Osteocyte (in vitro differentiated cells): ENCODE results near the gene ZNF430. TPM values are rescaled to one million over a fixed set of nuclear protein-coding genes. Genes with fewer than 3 reads are reported as not detected.

Experiments
- DNase-seq: peaks from one replicate; pipeline ENCODE4 v3.0.0; 2021; ENCODE audit warnings: mixed read lengths; ENCODE audit not compliant: unreplicated experiment; ENCODE audit errors: extremely low spot score
- H3K27ac Mint-ChIP-seq: one replicate; pipeline ENCODE4 v1.8.0; 2021; ENCODE audit warnings: mild to moderate bottlenecking, mixed read lengths; ENCODE audit not compliant: unreplicated experiment
- H3K27me3 Mint-ChIP-seq: one replicate; pipeline ENCODE4 v1.8.0; 2021; ENCODE audit warnings: mixed read lengths; ENCODE audit not compliant: unreplicated experiment
- H3K36me3 Mint-ChIP-seq: one replicate; pipeline ENCODE4 v1.8.0; 2021; ENCODE audit warnings: mixed read lengths; ENCODE audit not compliant: unreplicated experiment
- H3K4me1 Mint-ChIP-seq: one replicate; pipeline ENCODE4 v1.8.0; 2021; ENCODE audit warnings: mixed read lengths; ENCODE audit not compliant: unreplicated experiment
- H3K4me3 Mint-ChIP-seq: one replicate; pipeline ENCODE4 v1.8.0; 2021; ENCODE audit warnings: mild to moderate bottlenecking, moderate library complexity, mixed read lengths; ENCODE audit not compliant: unreplicated experiment
- H3K9me3 Mint-ChIP-seq: one replicate; pipeline ENCODE4 v1.8.0; 2021; ENCODE audit warnings: mixed read lengths; ENCODE audit not compliant: unreplicated experiment
- total RNA-seq: library from RNA; stranded (reverse); gene quantifications from 2 replicates; pipeline ENCODE4 v1.2.1, GENCODE V29; 2021
- TF ChIP-seq, protein P1 (sequence below): fragments of 200-600 bp; sonication (generic); IDR thresholded peaks from 2 replicates; pipeline ENCODE4 v1.5.0; 2021; ENCODE audit warnings: antibody characterized with exemption, mild to moderate bottlenecking, moderate library complexity

The ZNF430 gene
- total RNA-seq, 1 donor from 2014 or later: 13.3 TPM

- Mint-ChIP-seq H3K9me3 (peaks cover 26% of the 10 kb centered on the region), H3K27ac (no peak overlapping the region), H3K4me1 (no peaks in the 10 kb centered on the region), H3K27me3 (no peaks in the 10 kb centered on the region), H3K4me3 (no peak overlapping the region), H3K36me3 (peaks cover 49% of the 10 kb centered on the region)
- TF ChIP-seq, protein P1, sequence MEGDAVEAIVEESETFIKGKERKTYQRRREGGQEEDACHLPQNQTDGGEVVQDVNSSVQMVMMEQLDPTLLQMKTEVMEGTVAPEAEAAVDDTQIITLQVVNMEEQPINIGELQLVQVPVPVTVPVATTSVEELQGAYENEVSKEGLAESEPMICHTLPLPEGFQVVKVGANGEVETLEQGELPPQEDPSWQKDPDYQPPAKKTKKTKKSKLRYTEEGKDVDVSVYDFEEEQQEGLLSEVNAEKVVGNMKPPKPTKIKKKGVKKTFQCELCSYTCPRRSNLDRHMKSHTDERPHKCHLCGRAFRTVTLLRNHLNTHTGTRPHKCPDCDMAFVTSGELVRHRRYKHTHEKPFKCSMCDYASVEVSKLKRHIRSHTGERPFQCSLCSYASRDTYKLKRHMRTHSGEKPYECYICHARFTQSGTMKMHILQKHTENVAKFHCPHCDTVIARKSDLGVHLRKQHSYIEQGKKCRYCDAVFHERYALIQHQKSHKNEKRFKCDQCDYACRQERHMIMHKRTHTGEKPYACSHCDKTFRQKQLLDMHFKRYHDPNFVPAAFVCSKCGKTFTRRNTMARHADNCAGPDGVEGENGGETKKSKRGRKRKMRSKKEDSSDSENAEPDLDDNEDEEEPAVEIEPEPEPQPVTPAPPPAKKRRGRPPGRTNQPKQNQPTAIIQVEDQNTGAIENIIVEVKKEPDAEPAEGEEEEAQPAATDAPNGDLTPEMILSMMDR: no peak
- no peak for DNase-seq
Measured at GRCh38 chr19:21052902-21053301, 32.4 kb downstream of the ZNF430 start.

DNA sequence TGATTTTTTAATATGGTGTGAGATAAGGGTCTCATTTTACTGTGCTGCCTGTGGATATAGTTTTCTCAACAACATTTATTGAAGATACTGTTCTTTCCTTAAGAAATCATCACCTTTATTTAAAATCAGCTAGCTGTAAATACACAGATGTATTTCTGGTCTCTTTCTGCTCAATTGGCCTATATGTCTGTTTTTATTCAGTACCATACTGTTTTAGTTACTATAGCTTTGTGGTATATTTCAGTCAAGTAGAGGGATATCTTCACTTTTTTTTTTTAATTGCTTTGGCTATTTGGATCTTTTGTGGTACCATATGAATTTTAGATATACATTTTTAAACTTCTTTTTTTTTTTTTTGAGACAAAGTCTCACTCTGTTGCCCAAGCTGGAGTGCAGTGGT is 44.9 kb downstream of the ZNF430 start:
- TF ChIP-seq, protein P1: no peak
- Mint-ChIP-seq H3K27ac (no peak overlapping the region), H3K4me1 (no peaks in the 10 kb centered on the region), H3K36me3 (peaks cover 29% of the 10 kb centered on the region), H3K4me3 (no peak overlapping the region), H3K9me3 (peaks cover 10% of the 10 kb centered on the region), H3K27me3 (no peaks in the 10 kb centered on the region)
- DNase-seq: no peak

DNA sequence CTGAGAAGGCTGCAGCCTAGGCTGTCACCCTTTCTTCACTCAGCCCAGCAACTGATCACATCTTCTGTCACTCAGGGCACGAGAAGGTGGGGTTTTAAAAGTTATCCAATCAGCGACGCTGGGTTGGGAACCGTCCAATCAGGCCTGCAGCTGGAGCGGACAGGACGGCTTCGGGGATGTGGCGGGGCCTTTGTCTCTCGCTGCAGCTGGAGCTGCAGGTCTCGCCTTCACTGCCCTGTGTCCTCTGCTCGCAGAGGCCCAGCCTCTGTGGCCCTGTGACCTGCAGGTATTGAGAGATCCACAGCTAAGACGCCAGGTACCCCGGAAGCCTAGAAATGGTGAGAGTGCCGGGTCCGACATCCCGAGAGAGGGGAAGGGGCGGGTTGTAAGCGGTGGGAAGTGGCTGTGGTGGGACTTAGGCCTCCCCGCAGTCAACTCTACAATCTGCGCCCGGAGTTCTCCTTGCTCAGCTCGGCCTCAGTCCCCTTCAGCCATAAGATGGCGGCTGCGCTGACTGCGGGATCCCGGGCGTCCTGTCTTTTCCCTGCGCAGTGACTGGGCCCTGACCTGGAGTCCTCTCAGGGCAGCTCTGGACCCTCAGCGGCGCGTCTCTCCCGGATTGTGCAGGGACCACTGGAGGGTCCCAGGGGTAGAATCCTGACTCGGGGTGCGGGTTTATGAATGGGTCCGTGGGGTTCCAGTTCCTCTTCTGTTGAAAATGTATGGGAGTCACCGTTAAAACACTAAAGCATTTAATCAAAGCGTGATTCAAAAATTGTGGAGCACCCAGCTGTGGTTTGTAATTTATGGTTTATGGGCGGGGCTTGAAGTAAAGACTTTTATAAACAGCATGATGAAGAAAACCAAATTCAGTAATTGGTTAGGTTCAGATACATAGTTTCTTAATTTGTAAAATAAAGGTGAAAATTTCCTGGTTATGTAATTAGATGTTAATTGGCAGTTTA is 61.8 kb downstream of the ZNF430 start, which contains the start of gene ZNF714:
ZNF714 (plus strand) TSS at position 193 of the 965 bp plus-strand sequence. CDS start 16,066 bp downstream, outside the sequence.
- H3K4me1 Mint-ChIP-seq: peaks cover 27% of the 10 kb centered on the region
- peak within 1 kb of the TSS; percentile 99 for H3K27ac Mint-ChIP-seq
- peak; percentile 95 for DNase-seq
- TF ChIP-seq, protein P1: no peak
- H3K36me3 Mint-ChIP-seq: peaks cover 4% of the 10 kb centered on the region
- no peaks in the 10 kb centered on the region for H3K27me3 Mint-ChIP-seq
- peak within 1 kb of the TSS; percentile 100 for H3K4me3 Mint-ChIP-seq
- no peaks in the 10 kb centered on the region for H3K9me3 Mint-ChIP-seq

- H3K4me3 Mint-ChIP-seq: no peak overlapping the region
Measured at GRCh38 chr19:21084343-21084742, 63.9 kb downstream of the ZNF430 start.

More at GRCh38 chr19:21084343-21084742, 63.9 kb downstream of the ZNF430 start:
- peaks cover 27% of the 10 kb centered on the region for H3K4me1 Mint-ChIP-seq
- peak overlapping the region; percentile 12 for H3K27ac Mint-ChIP-seq
- peaks cover 2% of the 10 kb centered on the region for H3K36me3 Mint-ChIP-seq
- DNase-seq: no peak
- H3K27me3 Mint-ChIP-seq: no peaks in the 10 kb centered on the region
- TF ChIP-seq, protein P1: no peak
- no peaks in the 10 kb centered on the region for H3K9me3 Mint-ChIP-seq
